Stimulated activated CD8-positive, alpha-beta memory T cell treated with anti-CD3 and anti-CD28 coated beads, Interleukin-2, amount 100 ng/mL, for 48 hours (primary cell): ENCODE results near the gene SENP8.

Experiments used
- DNase-seq, 2 donors: peaks; one replicate each; pipeline ENCODE4 v3.0.0-alpha.2; 2020; ENCODE audit warnings: low read depth in 2 of 2

Gene SENP8

GRCh38 chr15:72175186-72176044 is 57.2 kb downstream of the SENP8 start:
- DNase-seq, result no peak

GRCh38 chr15:72176159-72176558 is 58.0 kb downstream of the SENP8 start:
- DNase-seq, result no peak

- no peak for DNase-seq
Measured at GRCh38 chr15:72176743-72177142, 58.5 kb downstream of the SENP8 start.

- no peak for DNase-seq
Measured at GRCh38 chr15:72178976-72179585, 60.9 kb downstream of the SENP8 start.

- DNase-seq, result no peak
Measured at GRCh38 chr15:72179950-72180581, 61.9 kb downstream of the SENP8 start.

GRCh38 chr15:72180761-72181324 is 62.6 kb downstream of the SENP8 start:
- DNase-seq, result no peak

- no peak for DNase-seq
Measured at GRCh38 chr15:72182244-72182643, 64.0 kb downstream of the SENP8 start.

- DNase-seq, result no peak
Measured at GRCh38 chr15:72182673-72183072, 64.5 kb downstream of the SENP8 start.

- DNase-seq, result no peak
Measured at GRCh38 chr15:72183781-72184164, 65.6 kb downstream of the SENP8 start.

- DNase-seq, result no peak
Measured at GRCh38 chr15:72184165-72184811, 66.1 kb downstream of the SENP8 start.

GRCh38 chr15:72189250-72189902 is 71.2 kb downstream of the SENP8 start:
- no peak for DNase-seq

GRCh38 chr15:72192416-72192815 is 74.2 kb downstream of the SENP8 start:
- no peak for DNase-seq
